GM19324 (cell line): ENCODE measurements around the gene LUZP1.

Experiments
- ATAC-seq: cut with Tn5 transposase; IDR thresholded peaks from one replicate; pipeline ENCODE4 v1.9.1; 2021; ENCODE audit warnings: mild to moderate bottlenecking, moderate library complexity; ENCODE audit not compliant: unreplicated experiment, low FRiP score

LUZP1 gene

GRCh38 chr1:23037081-23037740 lies 131.4 kb downstream of the LUZP1 start:
- ATAC-seq, result no peak

- no peak for ATAC-seq
Measured at GRCh38 chr1:23035823-23036452, 132.7 kb downstream of the LUZP1 start.
